HEK293 (cell line): ENCODE data around the gene AQP10.

Source experiments
- HOXA7 ChIP-seq: sonication (generic); formaldehyde crosslinking; IDR thresholded peaks from 2 replicates; pipeline ENCODE4 v1.8.1; 2022; ENCODE audit warnings: missing genetic modification reagents, borderline replicate concordance
- SP7 ChIP-seq: fragments of 450-650 bp; formaldehyde crosslinking; IDR thresholded peaks from 2 replicates; pipeline ENCODE4 v1.5.1; 2016; ENCODE audit warnings: missing biosample characterization, missing genetic modification characterization
- ZNF140 ChIP-seq: fragments of 450-650 bp; formaldehyde crosslinking; IDR thresholded peaks from 2 replicates; pipeline ENCODE4 v1.5.1; 2016; ENCODE audit warnings: missing biosample characterization, missing genetic modification characterization
- ZNF366 ChIP-seq: fragments of 450-650 bp; formaldehyde crosslinking; conservative IDR thresholded peaks from 2 replicates; pipeline ENCODE4 v1.5.1; 2016; ENCODE audit warnings: missing biosample characterization, missing genetic modification characterization
- ZSCAN4 ChIP-seq: fragments of 450-650 bp; formaldehyde crosslinking; IDR thresholded peaks from 2 replicates; pipeline ENCODE4 v1.5.1; 2017; ENCODE audit warnings: missing biosample characterization, missing genetic modification characterization
- TF ChIP-seq, protein P1 (sequence below): fragments of 450-650 bp; formaldehyde crosslinking; IDR thresholded peaks from 2 replicates; pipeline ENCODE4 v1.5.1; 2016; ENCODE audit warnings: missing biosample characterization, missing genetic modification characterization

- TF ChIP-seq, protein P1, sequence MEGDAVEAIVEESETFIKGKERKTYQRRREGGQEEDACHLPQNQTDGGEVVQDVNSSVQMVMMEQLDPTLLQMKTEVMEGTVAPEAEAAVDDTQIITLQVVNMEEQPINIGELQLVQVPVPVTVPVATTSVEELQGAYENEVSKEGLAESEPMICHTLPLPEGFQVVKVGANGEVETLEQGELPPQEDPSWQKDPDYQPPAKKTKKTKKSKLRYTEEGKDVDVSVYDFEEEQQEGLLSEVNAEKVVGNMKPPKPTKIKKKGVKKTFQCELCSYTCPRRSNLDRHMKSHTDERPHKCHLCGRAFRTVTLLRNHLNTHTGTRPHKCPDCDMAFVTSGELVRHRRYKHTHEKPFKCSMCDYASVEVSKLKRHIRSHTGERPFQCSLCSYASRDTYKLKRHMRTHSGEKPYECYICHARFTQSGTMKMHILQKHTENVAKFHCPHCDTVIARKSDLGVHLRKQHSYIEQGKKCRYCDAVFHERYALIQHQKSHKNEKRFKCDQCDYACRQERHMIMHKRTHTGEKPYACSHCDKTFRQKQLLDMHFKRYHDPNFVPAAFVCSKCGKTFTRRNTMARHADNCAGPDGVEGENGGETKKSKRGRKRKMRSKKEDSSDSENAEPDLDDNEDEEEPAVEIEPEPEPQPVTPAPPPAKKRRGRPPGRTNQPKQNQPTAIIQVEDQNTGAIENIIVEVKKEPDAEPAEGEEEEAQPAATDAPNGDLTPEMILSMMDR: no peak
- TF ChIP-seq SP7 (tag by site-specific recombination) (no peak), ZNF366 (tag by site-specific recombination) (no peak), ZSCAN4 (tag by site-specific recombination) (no peak), HOXA7 (CRISPR knock-in tag) (no peak), ZNF140 (tag by site-specific recombination) (no peak)
Measured at GRCh38 chr1:154349121-154349520, 28.2 kb downstream of the AQP10 start.
